HCT116 (cell line): ENCODE results near the gene UCN2. TPM values are rescaled to one million over a fixed set of nuclear protein-coding genes. Genes with fewer than 3 reads are reported as not detected.

Experiments
- ATAC-seq: fragments of 200-7000 bp; cut with Tn5 transposase; 2 replicates; pipeline ENCODE4 v1.9.1; 2020; ENCODE audit warnings: mild to moderate bottlenecking, moderate library complexity
- BruUV-seq: library from RNA; stranded (reverse); fragments of 400-500 nt; replicated peaks from 2 replicates; lab custom pipeline; 2021; lab: Mats Ljungman, UMichigan
- CTCF ChIA-PET: fragments of 300-600 bp; sonication (Branson Sonifier 250); formaldehyde crosslinking; loops from one replicate; lab custom pipeline; 2021; ENCODE audit warnings: antibody characterized with exemption; lab: Charles Lee
- POLR2A ChIA-PET: fragments of 300-600, 350-600 bp; sonication (Branson Sonifier 250); formaldehyde crosslinking; loops from one replicate; lab custom pipeline; 2021; ENCODE audit warnings: antibody characterized with exemption; lab: Charles Lee
- RAD21 ChIA-PET, 2 experiments: fragments of 300-600 bp; sonication (Branson Sonifier 250); formaldehyde crosslinking; loops; one replicate each; lab custom pipeline; 2023; ENCODE audit warnings: low total read pairs in 2 of 2; ENCODE audit not compliant: uncharacterized antibody in 2 of 2, unreplicated experiment in 2 of 2, low non-redundant PET in 1 of 2; lab: Charles Lee
- DNase-seq: peaks from one replicate; pipeline ENCODE4 v3.0.0-alpha.2; 2010; ENCODE audit warnings: low read depth, low spot score
- H2AFZ ChIP-seq: fragments of 200-600 bp; shearing (Covaris generic), sonication (generic); 2 replicates; pipeline ENCODE4 v1.6.1; 2017; ENCODE audit warnings: low read depth, mixed run types, mixed read lengths, antibody characterized with exemption, low read length; ENCODE audit not compliant: poor library complexity, severe bottlenecking
- H3K27ac ChIP-seq: 2 replicates; pipeline ENCODE4 v1.5.1; 2012; ENCODE audit warnings: low read depth, low read length
- H3K27me3 ChIP-seq: fragments of 200-600 bp; sonication (generic); 2 replicates; pipeline ENCODE4 v1.6.1; 2016; ENCODE audit warnings: mixed run types, low read length, mixed read lengths; ENCODE audit not compliant: insufficient read depth
- H3K36me3 ChIP-seq, 2 experiments: fragments of 200-500 bp in 1 of 2; fragments of 200-600 bp in 1 of 2; sonication (Bioruptor generic) in 1 of 2; sonication (generic) in 1 of 2; 2 replicates each; pipeline versions ENCODE4 v1.5.1 to v1.6.1; 2014 to 2016; ENCODE audit warnings: low read length in 2 of 2, inconsistent platforms in 1 of 2, mixed read lengths in 1 of 2, mixed run types in 1 of 2; ENCODE audit not compliant: insufficient read depth in 2 of 2, control insufficient read depth in 1 of 2
- H3K4me1 ChIP-seq, 2 experiments: fragments of 200-600 bp in 1 of 2; sonication (generic) in 1 of 2; 2 replicates each; pipeline versions ENCODE4 v1.5.1 to v1.6.1; 2012 to 2017; ENCODE audit warnings: low read length in 2 of 2, inconsistent platforms in 1 of 2, mild to moderate bottlenecking in 1 of 2, mixed read lengths in 1 of 2, mixed run types in 1 of 2, moderate library complexity in 1 of 2; ENCODE audit not compliant: insufficient read depth in 2 of 2, control insufficient read depth in 1 of 2
- H3K4me2 ChIP-seq: fragments of 200-600 bp; sonication (generic); 2 replicates; pipeline ENCODE4 v1.6.1; 2017; ENCODE audit warnings: mixed run types, low read length, mixed read lengths
- H3K4me3 ChIP-seq, 2 experiments: fragments of 200-600 bp in 1 of 2; sonication (generic) in 1 of 2; replicated peaks in 1 of 2; 2 replicates each; pipeline ENCODE4 v1.5.1; 2011 to 2016; ENCODE audit warnings: low read length in 2 of 2, control low read depth in 1 of 2, low read depth in 1 of 2, mild to moderate bottlenecking in 1 of 2, mixed read lengths in 1 of 2, mixed run types in 1 of 2
- H3K79me2 ChIP-seq: fragments of 200-600 bp; sonication (generic); 2 replicates; pipeline ENCODE4 v1.6.1; 2017; ENCODE audit warnings: mild to moderate bottlenecking, mixed run types, low read length, moderate library complexity, mixed read lengths; ENCODE audit not compliant: insufficient read depth
- H3K9ac ChIP-seq: fragments of 200-600 bp; sonication (generic); 2 replicates; pipeline ENCODE4 v1.6.1; 2016; ENCODE audit warnings: low read length, mixed read lengths
- H3K9me2 ChIP-seq: fragments of 200-600 bp; sonication (generic), shearing (Covaris generic); 2 replicates; pipeline ENCODE4 v1.6.1; 2017; ENCODE audit warnings: mixed run types, mild to moderate bottlenecking, moderate library complexity; ENCODE audit not compliant: insufficient read depth
- H3K9me3 ChIP-seq, 2 experiments: fragments of 200-500 bp in 1 of 2; fragments of 200-600 bp in 1 of 2; sonication (Bioruptor generic) in 1 of 2; sonication (generic) in 1 of 2; 2 replicates each; pipeline ENCODE4 v1.6.1; 2014 to 2017; ENCODE audit warnings: low read length in 2 of 2, mixed read lengths in 2 of 2, inconsistent platforms in 1 of 2, low read depth in 1 of 2, mild to moderate bottlenecking in 1 of 2, mixed run types in 1 of 2, moderate library complexity in 1 of 2; ENCODE audit not compliant: control insufficient read depth in 1 of 2, insufficient read depth in 1 of 2
- H4K20me1 ChIP-seq: fragments of 200-600 bp; sonication (generic), shearing (Covaris generic); 2 replicates; pipeline ENCODE4 v1.6.1; 2017; ENCODE audit warnings: mixed run types, mild to moderate bottlenecking, moderate library complexity; ENCODE audit not compliant: insufficient read depth
- EGR1 ChIP-seq: IDR thresholded peaks from 2 replicates; pipeline ENCODE4 v1.6.1; 2012; ENCODE audit warnings: low read depth
- ELF1 ChIP-seq: IDR thresholded peaks from 2 replicates; pipeline ENCODE4 v1.6.1; 2012; ENCODE audit warnings: low read depth, borderline replicate concordance
- EZH2 ChIP-seq: fragments of 200-600 bp; sonication (generic); IDR thresholded peaks from 2 replicates; pipeline ENCODE4 v1.6.1; 2017; ENCODE audit warnings: antibody characterized with exemption, mixed run types
- EZH2phosphoT487 ChIP-seq: fragments of 200-600 bp; IDR thresholded peaks from 2 replicates; pipeline ENCODE4 v1.6.1; 2018; ENCODE audit warnings: antibody characterized with exemption, borderline replicate concordance
- FOSL1 ChIP-seq: IDR thresholded peaks from 2 replicates; pipeline ENCODE4 v1.6.1; 2012; ENCODE audit warnings: low read depth
- JUND ChIP-seq: IDR thresholded peaks from 2 replicates; pipeline ENCODE4 v1.6.1; 2012
- POLR2A ChIP-seq: IDR thresholded peaks from 2 replicates; pipeline ENCODE4 v1.7.0; 2011; ENCODE audit warnings: borderline replicate concordance; ENCODE audit not compliant: insufficient read depth, insufficient read length; ENCODE audit errors: extremely low read depth
- SP1 ChIP-seq: IDR thresholded peaks from 2 replicates; pipeline ENCODE4 v1.6.1; 2012; ENCODE audit warnings: low read depth
- SRF ChIP-seq: IDR thresholded peaks from 2 replicates; pipeline ENCODE4 v1.6.1; 2012; ENCODE audit warnings: low read depth
- TCF7L2 ChIP-seq: IDR thresholded peaks from 2 replicates; pipeline ENCODE4 v1.7.0; 2011; ENCODE audit warnings: borderline replicate concordance, inconsistent platforms; ENCODE audit not compliant: insufficient read depth, insufficient read length; ENCODE audit errors: extremely low read depth
- ZNF274 ChIP-seq: fragments of 200-500 bp; sonication (Bioruptor generic); IDR thresholded peaks from 2 replicates; pipeline ENCODE4 v1.6.1; 2014; ENCODE audit warnings: mild to moderate bottlenecking, low read depth, low read length, inconsistent platforms
- intact Hi-C: fragments of 100-400 bp; cut with micrococcal nuclease; formaldehyde crosslinking; loops from 2 replicates; pipeline ENCODE4 v1.10.0; 2022
- total RNA-seq: library from RNA; stranded (reverse); gene quantifications from one replicate; pipeline ENCODE4 v1.2.1, GENCODE V29; 2021; ENCODE audit not compliant: unreplicated experiment
- TF ChIP-seq, protein P1 (sequence below), 3 experiments: fragments of 200-600 bp in 1 of 3; sonication (generic) in 1 of 3; IDR thresholded peaks in 2 of 3; conservative IDR thresholded peaks in 1 of 3; 2 replicates each; pipeline ENCODE4 v1.5.1; 2012 to 2017; ENCODE audit warnings: low read depth in 2 of 3, low read length in 2 of 3, antibody characterized with exemption in 1 of 3, borderline replicate concordance in 1 of 3, control low read depth in 1 of 3, mild to moderate bottlenecking in 1 of 3, mixed read lengths in 1 of 3, mixed run types in 1 of 3, moderate library complexity in 1 of 3; ENCODE audit not compliant: insufficient read depth in 1 of 3

Gene UCN2
- total RNA-seq, 1 experiment from 2014 or later, result 1.5 TPM

DNA sequence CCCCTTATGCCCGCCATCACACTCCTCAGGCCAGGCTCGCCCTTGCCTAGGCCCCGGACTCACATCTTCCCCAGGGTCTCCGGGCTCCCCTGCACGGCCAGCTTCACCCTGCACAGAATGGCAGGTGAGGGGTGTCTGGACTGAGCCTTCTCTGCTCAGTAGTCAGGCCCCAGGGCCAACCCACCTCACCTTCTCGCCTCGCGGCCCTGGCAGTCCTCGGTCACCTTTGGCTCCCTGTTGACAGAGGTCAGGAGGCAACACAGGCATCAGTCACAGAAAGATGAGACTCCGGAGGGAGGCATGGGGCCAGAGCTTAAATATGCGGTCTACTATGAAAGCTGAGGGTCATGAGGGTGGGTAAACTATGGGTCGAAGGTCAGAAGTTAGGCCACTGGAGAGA is 8.4 kb upstream of the UCN2 start (continued):
- no peak for TF ChIP-seq TCF7L2

DNA sequence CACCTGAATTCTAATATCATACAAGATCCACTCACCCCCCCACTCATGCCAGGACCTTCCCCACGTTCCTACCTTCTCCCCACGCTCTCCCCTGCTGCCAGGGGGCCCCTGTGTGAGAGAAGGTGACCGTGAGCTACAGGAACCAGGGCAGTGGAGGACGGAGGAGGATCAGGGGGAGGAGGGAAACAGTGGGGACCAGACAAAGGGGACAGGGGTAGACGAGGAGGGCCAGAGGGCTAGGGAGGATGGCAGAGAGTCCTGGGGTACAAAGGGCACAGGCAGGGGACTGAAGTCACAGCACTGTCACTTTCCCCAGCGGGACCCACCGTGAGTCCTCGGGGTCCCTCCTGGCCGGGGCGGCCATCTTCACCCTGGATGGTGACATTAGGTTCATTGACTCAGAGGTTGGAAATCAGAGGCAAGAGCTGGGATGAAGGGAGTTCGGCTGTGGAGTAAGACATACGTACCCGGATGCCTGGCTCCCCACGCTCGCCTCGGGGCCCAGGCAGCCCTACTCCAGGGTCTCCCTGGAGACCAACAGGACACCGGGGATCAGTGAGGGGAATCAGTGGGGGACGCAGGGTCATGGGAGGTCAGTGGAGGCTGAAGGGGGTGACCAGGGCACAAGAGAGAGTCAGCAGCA is 6.3 kb upstream of the UCN2 start:
- ChIA-PET POLR2A (no interaction called here), RAD21 (no interaction called here), CTCF (no interaction called here)
- DNase-seq (no peak), ATAC-seq (no peak)
- no peaks in the 10 kb centered on the region for H4K20me1 ChIP-seq
- H3K4me2 ChIP-seq, result no peak overlapping the region
- peaks cover 15 to 23% of the 10 kb centered on the region in 2 experiments for H3K4me1 ChIP-seq
- BruUV-seq, result no TSS peak
- no peak overlapping the region for H2AFZ ChIP-seq
- H3K4me3 ChIP-seq, result no peak overlapping the region
- H3K27me3 ChIP-seq, result no peaks in the 10 kb centered on the region
- no peaks in the 10 kb centered on the region for H3K79me2 ChIP-seq
- H3K36me3 ChIP-seq, result no peaks in the 10 kb centered on the region
- no peak overlapping the region for H3K9ac ChIP-seq
- H3K9me2 ChIP-seq, result no peaks in the 10 kb centered on the region
- H3K27ac ChIP-seq, result no peak overlapping the region
- H3K9me3 ChIP-seq, result no peaks in the 10 kb centered on the region
- TF ChIP-seq EGR1, result no peak
- TF ChIP-seq FOSL1, result no peak
- no peak for TF ChIP-seq SP1
- no peak for TF ChIP-seq POLR2A
- TF ChIP-seq SRF, result no peak
- TF ChIP-seq EZH2phosphoT487, result no peak
- intact Hi-C loops, result no loop called here

DNA sequence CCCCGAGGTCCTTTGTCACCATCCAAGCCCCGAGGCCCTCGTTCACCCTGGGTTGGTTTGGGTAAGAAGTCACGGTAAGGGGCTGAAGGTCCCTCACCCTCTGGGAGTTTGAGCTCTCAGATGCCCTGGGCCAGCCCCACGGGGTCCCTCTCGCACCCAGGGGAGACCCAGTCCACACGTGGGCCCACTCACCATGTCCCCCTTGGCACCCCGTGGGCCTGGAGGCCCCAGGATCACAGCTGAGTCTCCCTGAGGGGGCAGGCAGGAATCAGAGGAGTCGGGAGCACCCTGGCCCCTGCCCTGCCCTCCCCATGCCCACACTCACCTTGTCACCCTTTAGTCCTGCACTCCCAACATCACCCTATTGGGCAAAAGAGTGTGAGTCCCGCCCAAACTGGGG is 5.8 kb upstream of the UCN2 start:
- ATAC-seq (no peak), DNase-seq (no peak)
- Histone ChIP-seq H2AFZ (no peak overlapping the region), H3K9me2 (no peaks in the 10 kb centered on the region), H4K20me1 (no peaks in the 10 kb centered on the region), H3K27ac (no peak overlapping the region), H3K9me3 (no peaks in the 10 kb centered on the region), H3K36me3 (no peaks in the 10 kb centered on the region), H3K4me2 (no peak overlapping the region), H3K4me1 (peaks cover 19 to 28% of the 10 kb centered on the region in 2 experiments), H3K27me3 (no peaks in the 10 kb centered on the region), H3K9ac (no peak overlapping the region), H3K4me3 (no peak overlapping the region), H3K79me2 (no peaks in the 10 kb centered on the region)
- ChIA-PET POLR2A (no interaction called here), RAD21 (no interaction called here), CTCF (no interaction called here)
- intact Hi-C loops, result no loop called here
- TF ChIP-seq, protein P1, sequence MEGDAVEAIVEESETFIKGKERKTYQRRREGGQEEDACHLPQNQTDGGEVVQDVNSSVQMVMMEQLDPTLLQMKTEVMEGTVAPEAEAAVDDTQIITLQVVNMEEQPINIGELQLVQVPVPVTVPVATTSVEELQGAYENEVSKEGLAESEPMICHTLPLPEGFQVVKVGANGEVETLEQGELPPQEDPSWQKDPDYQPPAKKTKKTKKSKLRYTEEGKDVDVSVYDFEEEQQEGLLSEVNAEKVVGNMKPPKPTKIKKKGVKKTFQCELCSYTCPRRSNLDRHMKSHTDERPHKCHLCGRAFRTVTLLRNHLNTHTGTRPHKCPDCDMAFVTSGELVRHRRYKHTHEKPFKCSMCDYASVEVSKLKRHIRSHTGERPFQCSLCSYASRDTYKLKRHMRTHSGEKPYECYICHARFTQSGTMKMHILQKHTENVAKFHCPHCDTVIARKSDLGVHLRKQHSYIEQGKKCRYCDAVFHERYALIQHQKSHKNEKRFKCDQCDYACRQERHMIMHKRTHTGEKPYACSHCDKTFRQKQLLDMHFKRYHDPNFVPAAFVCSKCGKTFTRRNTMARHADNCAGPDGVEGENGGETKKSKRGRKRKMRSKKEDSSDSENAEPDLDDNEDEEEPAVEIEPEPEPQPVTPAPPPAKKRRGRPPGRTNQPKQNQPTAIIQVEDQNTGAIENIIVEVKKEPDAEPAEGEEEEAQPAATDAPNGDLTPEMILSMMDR (IDR thresholded peaks at IDR 0.05 in 2 of 3, conservative IDR thresholded peaks at IDR 0.05 in 1 of 3; ENCODE audit: borderline replicate concordance in 1 of 3, insufficient read depth in 1 of 3, low read depth in 2 of 3, low read length in 2 of 3), result no peak
- no peak for TF ChIP-seq EZH2
- TF ChIP-seq TCF7L2, result no peak
- no peak for TF ChIP-seq JUND
- no peak for TF ChIP-seq ZNF274
- no peak for TF ChIP-seq ELF1
- no TSS peak for BruUV-seq
